Heart left ventricle (tissue), 16 donors: ENCODE results near the gene IQSEC1. TPM values are rescaled to one million over a fixed set of nuclear protein-coding genes. Genes with fewer than 3 reads are reported as not detected.

Experiments used
- ATAC-seq, 4 donors: fragments of 200-7000 bp; cut with Tn5 transposase; one replicate each; pipeline ENCODE4 v1.9.1; 2020 to 2022; ENCODE audit warnings: moderate library complexity in 4 of 4, mild to moderate bottlenecking in 3 of 4, moderate number of reproducible peaks in 1 of 4
- DNase-seq, 5 donors: peaks; one replicate each; pipeline ENCODE4 v3.0.0-alpha.2; 2020
- H3K27ac ChIP-seq, 12 donors: fragments of 200-600 bp; sonication (generic) in 4 of 12; one replicate each; pipeline versions ENCODE4 v1.5.0 to v1.8.0; 2016 to 2022; ENCODE audit warnings: mild to moderate bottlenecking in 2 of 12
- H3K27me3 ChIP-seq, 9 donors: fragments of 200-600 bp; sonication (generic) in 2 of 9; one replicate each; pipeline versions ENCODE4 v1.5.1 to v1.8.0; 2016 to 2022; ENCODE audit warnings: mild to moderate bottlenecking in 3 of 9
- H3K36me3 ChIP-seq, 9 donors: fragments of 200-600 bp; sonication (generic) in 2 of 9; one replicate each; pipeline versions ENCODE4 v1.5.0 to v1.8.0; 2018 to 2022; ENCODE audit warnings: mild to moderate bottlenecking in 2 of 9
- H3K4me1 ChIP-seq, 12 donors: fragments of 200-600 bp; sonication (generic) in 4 of 12; one replicate each; pipeline versions ENCODE4 v1.5.0 to v1.8.0; 2016 to 2022; ENCODE audit warnings: mild to moderate bottlenecking in 3 of 12
- H3K4me3 ChIP-seq, 12 donors: fragments of 200-600 bp; sonication (generic) in 4 of 12; one replicate each; pipeline versions ENCODE4 v1.5.0 to v1.8.0; 2017 to 2022; ENCODE audit warnings: mild to moderate bottlenecking in 9 of 12, moderate library complexity in 4 of 12
- H3K9me3 ChIP-seq, 12 donors: fragments of 200-600 bp; sonication (generic) in 4 of 12; one replicate each; pipeline versions ENCODE4 v1.5.0 to v1.8.0; 2016 to 2022; ENCODE audit warnings: mild to moderate bottlenecking in 1 of 12
- POLR2A ChIP-seq, 2 donors: fragments of 450-650 bp; IDR thresholded peaks; one replicate each; pipeline ENCODE4 v1.6.1; 2017; ENCODE audit warnings: antibody characterized with exemption in 2 of 2, mild to moderate bottlenecking in 2 of 2, moderate library complexity in 2 of 2
- WGBS, 4 donors: extraction: QIAGEN DNeasy Blood & Tissue Kit in 2 of 4; methylation state at CpG; one replicate each; pipeline versions ENCODE4 v1.1.5 to v1.1.7; 2013 to 2018; 5-methylcytosine and 5-hydroxymethylcytosine counted together
- intact Hi-C, 10 donors: fragments of 100-400 bp; cut with DNase I; formaldehyde crosslinking; loops; one replicate each; pipeline versions ENCODE4 v1.11.1 to v1.14.2; 2022
- polyA plus RNA-seq, 2 donors: library from polyadenylated mRNA; stranded (reverse); fragments of 200-250 nt; gene quantifications; one replicate each; pipeline ENCODE4 v1.2.3, GENCODE V29; 2013
- total RNA-seq, 9 donors: library from RNA; depleted of rRNA in 2 of 9; stranded (reverse); fragments of >200 nt in 2 of 9; fragmentation: NEBNext Ultra II Directional in 3 of 9; extraction: Animal tissue kit (Norgen Biotek cat#: 25700) in 3 of 9; gene quantifications; one replicate each; pipeline versions ENCODE4 v1.1.0 to v1.2.4, GENCODE V29; 2016 to 2023
- TF ChIP-seq, protein P1 (sequence below), 12 donors: fragments of 200-600 bp; sonication (generic) in 4 of 12; IDR thresholded peaks; one replicate each; pipeline versions ENCODE4 v1.5.0 to v1.8.0; 2018 to 2022; ENCODE audit warnings: antibody characterized with exemption in 12 of 12, mild to moderate bottlenecking in 5 of 12
- donor health status: ischemic (EF 13 %, LVEDD 7.1; RV severe dilation, severe dysfunction).
- donor health status: healthy with polysubstance abuse.
- donor health status: DM: no; HTN: yes; CAD: no.
- donor health status: DM: no; HTN: no; CAD: no.
- donor health status: ischemic (EF 25% LVEDD 6.9; RV normal size, moderate dysfunction).
- donor health status: ischemic (EF 25% LVEDD 5.7; RV mildly dilated, moderate dysfunction).
- donor health status: healthy.
- donor health status: DM: yes; HTN: yes; CAD: no.
- donor health status: ischemic (EF 35%, LVEDD 5.7; RV mildly dilated, moderate dysfunction).
- donor health status: nonischemic (EF 11% LVEDD 7.7; RV severe dilation, severe dysfunction).
- donor health status: DM: yes; HTN: yes; CAD: no.
- donor health status: PGD.
- donor health status: ischemic (EF 29% LVEDD 5.4; RV normal size, mild dysfunction).
- donor health status: nonischemic (EF 23%, LVEDD 6.1; RV moderate dilation, normal function).

The IQSEC1 gene
- total and polyA plus RNA-seq, 11 donors: 28.8 to 79.1 (median 62.2) TPM

DNA sequence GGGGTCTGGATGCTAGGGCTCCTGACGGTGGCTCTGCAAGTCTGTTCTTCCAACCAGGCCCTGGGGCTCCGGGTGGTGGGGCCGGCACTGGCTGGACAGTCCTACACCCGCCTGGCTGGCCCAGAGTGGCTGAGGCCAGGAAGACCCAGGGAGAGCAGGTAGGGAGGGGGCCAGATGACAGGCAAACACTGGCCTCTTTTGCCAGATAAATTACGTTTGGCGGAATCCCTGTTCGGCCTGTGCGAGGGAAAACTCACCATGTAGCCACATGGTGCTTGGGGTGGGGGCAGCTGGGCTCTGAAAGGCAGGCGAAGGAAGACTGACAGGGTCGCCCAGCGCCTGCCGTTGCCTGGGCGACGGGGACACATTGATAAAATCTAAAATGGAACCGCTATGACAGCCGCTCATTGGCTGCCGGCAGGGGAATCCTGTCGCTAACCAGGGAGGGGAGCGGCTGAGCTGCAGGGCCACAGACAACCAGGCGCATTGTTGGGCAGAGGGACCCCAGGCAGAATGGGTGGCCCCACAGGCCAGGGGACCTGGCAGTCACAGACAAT is 30.4 kb downstream of the IQSEC1 start:
- no peak for ATAC-seq
- intact Hi-C loops: no loop called here
- H3K4me1 ChIP-seq: peaks cover 0 to 25% (median 0%) of the 10 kb centered on the region in 12 donors
- no peaks in the 10 kb centered on the region for H3K36me3 ChIP-seq
- WGBS, 4 donors: 88 to 98% (median 94%) methylated on average over 17 to 20 of the region's 20 CpGs
- no peak for TF ChIP-seq POLR2A (IDR thresholded peaks at IDR 0.05)
- DNase-seq: no peak
- H3K27ac ChIP-seq: no peak overlapping the region
- no peaks in the 10 kb centered on the region for H3K9me3 ChIP-seq
- H3K4me3 ChIP-seq: no peak overlapping the region
- no peaks in the 10 kb centered on the region for H3K27me3 ChIP-seq

DNA sequence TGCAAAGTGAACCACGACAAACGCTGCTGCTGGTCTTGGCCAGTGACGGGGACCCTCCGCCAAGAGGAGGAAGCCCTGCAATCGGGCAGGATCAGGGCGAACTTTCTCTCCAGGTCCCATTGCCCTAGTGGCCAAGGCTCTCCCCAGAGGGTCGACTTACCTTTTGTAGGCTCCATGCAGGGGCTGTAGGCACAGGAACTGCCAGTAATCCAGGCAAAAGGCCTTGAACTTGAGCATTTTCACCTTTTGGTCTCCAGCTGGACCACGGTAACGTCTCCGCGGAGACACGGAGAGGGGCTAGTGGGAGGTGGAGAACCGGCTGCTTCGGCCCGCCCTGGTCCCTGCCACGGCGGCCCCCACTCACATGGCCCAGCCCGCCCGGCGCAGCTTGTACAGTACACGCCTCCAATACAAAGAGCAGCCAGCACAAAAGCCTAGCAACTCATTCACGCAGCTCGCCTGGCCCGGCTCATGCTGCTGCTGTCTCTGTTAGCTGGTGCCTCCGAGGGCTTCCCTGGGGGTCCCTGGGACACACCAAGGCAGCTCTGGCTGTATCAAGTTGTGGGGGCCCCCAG is 31.0 kb downstream of the IQSEC1 start:
- H3K9me3 ChIP-seq: no peaks in the 10 kb centered on the region
- H3K4me1 ChIP-seq: peaks cover 0 to 24% (median 0%) of the 10 kb centered on the region in 12 donors
- WGBS, 4 donors: 89 to 93% (median 89%) methylated on average over 13 to 25 of the region's 25 CpGs
- intact Hi-C loops: no loop called here
- H3K27ac ChIP-seq: no peak overlapping the region
- H3K27me3 ChIP-seq: no peaks in the 10 kb centered on the region
- DNase-seq (no peak), ATAC-seq (no peak)
- H3K36me3 ChIP-seq: no peaks in the 10 kb centered on the region
- H3K4me3 ChIP-seq: no peak overlapping the region
- no peak for TF ChIP-seq POLR2A (IDR thresholded peaks at IDR 0.05)
- TF ChIP-seq, protein P1, sequence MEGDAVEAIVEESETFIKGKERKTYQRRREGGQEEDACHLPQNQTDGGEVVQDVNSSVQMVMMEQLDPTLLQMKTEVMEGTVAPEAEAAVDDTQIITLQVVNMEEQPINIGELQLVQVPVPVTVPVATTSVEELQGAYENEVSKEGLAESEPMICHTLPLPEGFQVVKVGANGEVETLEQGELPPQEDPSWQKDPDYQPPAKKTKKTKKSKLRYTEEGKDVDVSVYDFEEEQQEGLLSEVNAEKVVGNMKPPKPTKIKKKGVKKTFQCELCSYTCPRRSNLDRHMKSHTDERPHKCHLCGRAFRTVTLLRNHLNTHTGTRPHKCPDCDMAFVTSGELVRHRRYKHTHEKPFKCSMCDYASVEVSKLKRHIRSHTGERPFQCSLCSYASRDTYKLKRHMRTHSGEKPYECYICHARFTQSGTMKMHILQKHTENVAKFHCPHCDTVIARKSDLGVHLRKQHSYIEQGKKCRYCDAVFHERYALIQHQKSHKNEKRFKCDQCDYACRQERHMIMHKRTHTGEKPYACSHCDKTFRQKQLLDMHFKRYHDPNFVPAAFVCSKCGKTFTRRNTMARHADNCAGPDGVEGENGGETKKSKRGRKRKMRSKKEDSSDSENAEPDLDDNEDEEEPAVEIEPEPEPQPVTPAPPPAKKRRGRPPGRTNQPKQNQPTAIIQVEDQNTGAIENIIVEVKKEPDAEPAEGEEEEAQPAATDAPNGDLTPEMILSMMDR (IDR thresholded peaks at IDR 0.05): no peak

DNA sequence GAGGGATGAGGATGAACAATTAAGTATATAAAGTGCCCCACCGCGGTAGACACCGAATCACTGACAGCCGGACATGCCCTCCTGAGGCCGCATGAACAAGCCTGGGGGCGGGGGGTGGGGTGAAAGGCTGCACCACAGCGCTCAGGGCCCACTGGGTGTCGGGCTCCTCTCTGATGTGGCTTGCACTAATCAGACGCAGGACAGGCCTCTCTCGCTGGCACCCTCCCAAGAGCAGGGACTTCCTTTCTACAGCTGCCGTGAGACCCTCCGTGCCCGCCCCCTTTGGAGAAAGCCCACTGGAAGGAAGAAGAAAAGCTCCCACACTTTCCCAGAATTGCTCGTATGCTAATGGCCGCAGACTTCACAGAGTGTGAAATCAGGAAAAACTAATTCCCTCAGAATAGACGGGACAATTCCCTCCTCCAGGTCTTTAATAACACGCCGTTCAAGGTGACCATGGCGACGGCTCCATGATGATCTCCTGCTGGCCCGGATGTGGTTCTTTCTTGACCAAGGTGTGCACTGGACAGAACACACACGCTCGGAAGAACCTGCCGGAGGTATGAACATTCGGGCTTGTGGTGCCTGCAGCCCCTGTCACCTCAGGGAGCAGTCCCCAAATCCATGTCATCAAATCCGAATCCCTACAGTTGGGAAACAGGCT is 32.0 kb downstream of the IQSEC1 start:
- Histone ChIP-seq H3K9me3 (no peaks in the 10 kb centered on the region), H3K27ac (no peak overlapping the region), H3K4me1 (peaks cover 0 to 15% (median 0%) of the 10 kb centered on the region in 12 donors), H3K4me3 (no peak overlapping the region), H3K36me3 (no peaks in the 10 kb centered on the region), H3K27me3 (no peaks in the 10 kb centered on the region)
- 71 to 89% (median 81%) methylated on average over 22 to 26 of the region's 26 CpGs for WGBS, 4 donors
- intact Hi-C loops: no loop called here
- ATAC-seq (no peak), DNase-seq (no peak)
- no peak for TF ChIP-seq POLR2A (IDR thresholded peaks at IDR 0.05)
- TF ChIP-seq, protein P1 (IDR thresholded peaks at IDR 0.05): no peak

DNA sequence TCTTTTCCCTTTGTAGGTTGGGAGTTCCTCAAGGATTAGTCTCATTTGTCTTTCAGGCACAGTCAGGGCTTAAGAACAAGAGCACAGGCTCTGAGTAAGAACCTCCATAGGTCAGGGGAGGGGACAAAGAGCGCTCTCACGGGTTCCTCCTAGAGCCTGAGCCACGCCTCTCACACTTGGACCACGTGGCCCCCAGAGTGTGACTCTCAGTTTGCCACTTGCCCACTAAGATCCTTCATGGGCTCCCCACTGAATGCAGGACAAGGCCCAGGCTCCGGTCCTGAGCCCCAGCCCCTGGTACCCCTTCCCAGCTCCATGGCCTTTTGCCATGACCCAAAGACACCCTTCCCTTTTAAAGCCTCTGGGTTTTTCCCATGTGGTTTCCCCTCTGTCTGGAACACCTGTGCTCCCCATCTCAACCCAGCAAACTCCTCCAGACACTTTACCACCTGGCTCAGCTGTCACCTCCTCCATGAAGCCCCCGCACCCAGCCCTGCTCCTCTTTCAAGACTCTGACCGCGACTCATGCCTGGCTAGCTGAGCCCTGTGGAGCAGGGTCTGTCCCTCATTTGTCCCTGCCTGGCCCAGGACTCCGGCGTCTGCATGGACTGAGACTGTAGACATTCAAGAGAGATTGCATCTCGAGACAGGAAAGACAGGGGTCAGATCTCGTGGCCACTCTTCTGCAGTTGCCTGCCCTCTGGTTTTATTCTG is 32.7 kb downstream of the IQSEC1 start:
- intact Hi-C loops: no loop called here
- no peaks in the 10 kb centered on the region for H3K9me3 ChIP-seq
- ATAC-seq: peak in 2 of 4 donors; percentile 17 to 49
- no peaks in the 10 kb centered on the region for H3K27me3 ChIP-seq
- no peaks in the 10 kb centered on the region for H3K36me3 ChIP-seq
- DNase-seq: no peak
- no peak overlapping the region for H3K4me3 ChIP-seq
- no peak overlapping the region for H3K27ac ChIP-seq
- H3K4me1 ChIP-seq: peaks cover 0 to 8% (median 0%) of the 10 kb centered on the region in 12 donors
- 73 to 85% (median 82%) methylated on average over 8 to 12 of the region's 12 CpGs for WGBS, 4 donors
- TF ChIP-seq, protein P1 (IDR thresholded peaks at IDR 0.05): no peak
- no peak for TF ChIP-seq POLR2A (IDR thresholded peaks at IDR 0.05)
